Measurements from ENCODE around the gene EPB41.

- no peak for TF ChIP-seq CTCF (IDR thresholded peaks at IDR 0.05)
- TF ChIP-seq POLR2A (IDR thresholded peaks at IDR 0.05): no peak
Observed at GRCh38 chr1:28974432-28974831, 60.1 kb downstream of the EPB41 start.
